DMS153 treated with DMSO at 0.1 percent for 48 hours (cell line): ENCODE data around the gene ANKRD13D.
A peak's percentile ranks its signal among the peaks of the same experiment; 100 is the strongest.

ENCODE experiments used
- DNase-seq: peaks from one replicate; lab custom pipeline; 2025; ENCODE audit not compliant: unreplicated experiment; lab: John Stamatoyannopoulos, UW

Gene ANKRD13D

GRCh38 chr11:67261946-67262681, 27.0 kb upstream of the ANKRD13D start:
- DNase-seq: no peak

- DNase-seq: peak; percentile 80
Measured at GRCh38 chr11:67262731-67263675, 26.1 kb upstream of the ANKRD13D start.

- DNase-seq: no peak
Measured at GRCh38 chr11:67264260-67264659, 24.8 kb upstream of the ANKRD13D start.

GRCh38 chr11:67264877-67265632, 24.0 kb upstream of the ANKRD13D start:
- DNase-seq: no peak

- DNase-seq: peak; percentile 31
Measured at GRCh38 chr11:67265633-67266448, 23.3 kb upstream of the ANKRD13D start.

GRCh38 chr11:67266449-67267187, 22.5 kb upstream of the ANKRD13D start, which contains the start of gene GRK2:
GRK2 (plus strand) TSS chr11:67266473; CDS start chr11:67266700, 227 bp downstream.
- DNase-seq: no peak

- DNase-seq: peak; percentile 27
Measured at GRCh38 chr11:67267188-67268080, 21.7 kb upstream of the ANKRD13D start.

- DNase-seq: no peak
Measured at GRCh38 chr11:67268081-67268961, 20.8 kb upstream of the ANKRD13D start.

GRCh38 chr11:67268962-67269268, 20.2 kb upstream of the ANKRD13D start:
- no peak for DNase-seq

- no peak for DNase-seq
Measured at GRCh38 chr11:67269401-67270255, 19.5 kb upstream of the ANKRD13D start.

GRCh38 chr11:67270256-67271204, 18.6 kb upstream of the ANKRD13D start:
- DNase-seq: no peak

GRCh38 chr11:67271205-67271540, 17.9 kb upstream of the ANKRD13D start:
- no peak for DNase-seq

GRCh38 chr11:67271541-67272284, 17.4 kb upstream of the ANKRD13D start:
- DNase-seq: peak; percentile 90

GRCh38 chr11:67272327-67273259, 16.5 kb upstream of the ANKRD13D start:
- no peak for DNase-seq
